Measurements from ENCODE around the gene PKDCC. TPM values are rescaled to one million over a fixed set of nuclear protein-coding genes. Genes with fewer than 3 reads are reported as not detected.

Gene PKDCC
- total and polyA plus RNA-seq, 10 donors: 19.8 to 81.9 (median 44.4) TPM

- H3K4me1 ChIP-seq: peaks cover 7 to 30% (median 10%) of the 10 kb centered on the region in 6 donors
- 92 to 99% (median 97%) methylated on average over 3 of the region's 3 CpGs for WGBS, 5 donors
- H3K9me3 ChIP-seq: no peaks in the 10 kb centered on the region
- intact Hi-C loops (cut with DNase I; ENCODE audit: low total_unique reads): loop anchor here (10.0 kb wide), 2 partner anchors 143 to 233 kb away; no protein-coding TSS in a partner anchor
- no peak for DNase-seq
- peak overlapping the region in 3 of 8 donors; percentile 1 to 48 (median 46) for H3K27ac ChIP-seq
- H3K36me3 ChIP-seq: no peaks in the 10 kb centered on the region
- no peak overlapping the region for H3K4me3 ChIP-seq
- TF ChIP-seq POLR2A (IDR thresholded peaks at IDR 0.05): no peak
- TF ChIP-seq CTCF (IDR thresholded peaks at IDR 0.05 in 8 of 11, conservative IDR thresholded peaks at IDR 0.05 in 3 of 11): no peak
- TF ChIP-seq POLR2AphosphoS5 (IDR thresholded peaks at IDR 0.05): no peak
- H3K27me3 ChIP-seq (replicated peaks in 1 of 7): no peaks in the 10 kb centered on the region
These were observed 43.9 kb downstream of the PKDCC start for GRCh38 chr2:42091671-42092070.

- DNase-seq: no peak
- intact Hi-C loops (cut with DNase I; ENCODE audit: low total_unique reads): loop anchor here (10.0 kb wide), 2 partner anchors 142 to 232 kb away; no protein-coding TSS in a partner anchor
- no peaks in the 10 kb centered on the region for H3K27me3 ChIP-seq (replicated peaks in 1 of 7)
- peaks cover 13 to 34% (median 16%) of the 10 kb centered on the region in 6 donors for H3K4me1 ChIP-seq
- H3K27ac ChIP-seq: peak overlapping the region in 3 of 8 donors; percentile 1 to 48 (median 46)
- WGBS, 5 donors: 56 to 72% (median 62%) methylated on average over 7 of the region's 7 CpGs
- TF ChIP-seq POLR2A (IDR thresholded peaks at IDR 0.05) (no peak), POLR2AphosphoS5 (IDR thresholded peaks at IDR 0.05) (no peak), CTCF (IDR thresholded peaks at IDR 0.05 in 8 of 11, conservative IDR thresholded peaks at IDR 0.05 in 3 of 11) (no peak)
- H3K4me3 ChIP-seq: no peak overlapping the region
- no peaks in the 10 kb centered on the region for H3K9me3 ChIP-seq
- no peaks in the 10 kb centered on the region for H3K36me3 ChIP-seq
These were observed 44.5 kb downstream of the PKDCC start for GRCh38 chr2:42092084-42092996.

GRCh38 chr2:42094114-42094513, 46.3 kb downstream of the PKDCC start:
- Histone ChIP-seq H3K4me3 (no peak overlapping the region), H3K27me3 (replicated peaks in 1 of 7) (no peaks in the 10 kb centered on the region), H3K27ac (no peak overlapping the region), H3K9me3 (no peaks in the 10 kb centered on the region), H3K4me1 (peaks cover 31 to 52% (median 34%) of the 10 kb centered on the region in 6 donors), H3K36me3 (no peaks in the 10 kb centered on the region)
- DNase-seq: no peak
- TF ChIP-seq POLR2A (IDR thresholded peaks at IDR 0.05): no peak
- no peak for TF ChIP-seq CTCF (IDR thresholded peaks at IDR 0.05 in 8 of 11, conservative IDR thresholded peaks at IDR 0.05 in 3 of 11)
- no peak for TF ChIP-seq POLR2AphosphoS5 (IDR thresholded peaks at IDR 0.05)
- intact Hi-C loops (cut with DNase I; ENCODE audit: low total_unique reads): loop anchor here (10.0 kb wide), 2 partner anchors 141 to 231 kb away; no protein-coding TSS in a partner anchor

GRCh38 chr2:42095923-42096408, 48.1 kb downstream of the PKDCC start:
- Histone ChIP-seq H3K4me1 (peaks cover 44 to 71% (median 53%) of the 10 kb centered on the region in 6 donors), H3K27me3 (replicated peaks in 1 of 7) (no peaks in the 10 kb centered on the region), H3K27ac (peak overlapping the region in 3 of 8 donors; percentile 93 to 97 (median 97)), H3K36me3 (no peaks in the 10 kb centered on the region), H3K9me3 (peaks cover 0 to 8% (median 1%) of the 10 kb centered on the region in 8 donors), H3K4me3 (no peak overlapping the region)
- DNase-seq: peak; percentile 88
- TF ChIP-seq POLR2A (IDR thresholded peaks at IDR 0.05) (no peak), CTCF (IDR thresholded peaks at IDR 0.05 in 8 of 11, conservative IDR thresholded peaks at IDR 0.05 in 3 of 11) (peak; percentile 64 to 94 (median 84))
- intact Hi-C loops (cut with DNase I; ENCODE audit: low total_unique reads): loop anchor here (2.0 to 10.0 kb wide), 3 partner anchors 101 to 229 kb away; no protein-coding TSS in a partner anchor
- 40 to 44% (median 41%) methylated on average over 2 of the region's 2 CpGs for WGBS, 5 donors
